Ishikawa (cell line): ENCODE data around the gene COMMD10.

Experiments
- CEBPB ChIP-seq: IDR thresholded peaks from 2 replicates; pipeline ENCODE4 v1.6.1; 2012
- CREB1 ChIP-seq: IDR thresholded peaks from 2 replicates; pipeline ENCODE4 v1.6.1; 2012; ENCODE audit warnings: low read depth
- EGR1 ChIP-seq: IDR thresholded peaks from 2 replicates; pipeline ENCODE4 v1.6.1; 2012
- EP300 ChIP-seq: IDR thresholded peaks from 2 replicates; pipeline ENCODE4 v1.6.1; 2012; ENCODE audit warnings: borderline replicate concordance
- FOXM1 ChIP-seq: IDR thresholded peaks from 2 replicates; pipeline ENCODE4 v1.6.1; 2012; ENCODE audit warnings: low read depth, borderline replicate concordance
- MAX ChIP-seq: IDR thresholded peaks from 2 replicates; pipeline ENCODE4 v1.6.1; 2012
- NFIC ChIP-seq: IDR thresholded peaks from 2 replicates; pipeline ENCODE4 v1.6.1; 2012
- RAD21 ChIP-seq: IDR thresholded peaks from 2 replicates; pipeline ENCODE4 v1.6.1; 2012; ENCODE audit warnings: low read depth
- REST ChIP-seq: IDR thresholded peaks from 2 replicates; pipeline ENCODE4 v1.6.1; 2012; ENCODE audit warnings: low read depth, mild to moderate bottlenecking
- TAF1 ChIP-seq: IDR thresholded peaks from 2 replicates; pipeline ENCODE4 v1.6.1; 2012; ENCODE audit warnings: low read depth, mild to moderate bottlenecking
- TCF12 ChIP-seq: IDR thresholded peaks from 2 replicates; pipeline ENCODE4 v1.6.1; 2012; ENCODE audit warnings: low read depth
- TEAD4 ChIP-seq: IDR thresholded peaks from 2 replicates; pipeline ENCODE4 v1.6.1; 2012
- USF1 ChIP-seq: IDR thresholded peaks from 2 replicates; pipeline ENCODE4 v1.6.1; 2012
- YY1 ChIP-seq: IDR thresholded peaks from 2 replicates; pipeline ENCODE4 v1.6.1; 2012; ENCODE audit warnings: low read depth
- ZBTB7A ChIP-seq: IDR thresholded peaks from 2 replicates; pipeline ENCODE4 v1.6.1; 2012; ENCODE audit warnings: low read depth

Gene COMMD10

GRCh38 chr5:116234681-116235080, 149.9 kb downstream of the COMMD10 start:
- no peak for TF ChIP-seq CEBPB
- no peak for TF ChIP-seq FOXM1
- TF ChIP-seq NFIC, result no peak
- TF ChIP-seq REST, result no peak
- no peak for TF ChIP-seq EP300
- TF ChIP-seq CREB1, result no peak
- TF ChIP-seq EGR1, result no peak
- no peak for TF ChIP-seq YY1
- no peak for TF ChIP-seq USF1
- TF ChIP-seq MAX, result no peak
- no peak for TF ChIP-seq ZBTB7A
- no peak for TF ChIP-seq TCF12
- no peak for TF ChIP-seq RAD21
- no peak for TF ChIP-seq TEAD4
- TF ChIP-seq TAF1, result no peak

GRCh38 chr5:116237917-116238500, 153.2 kb downstream of the COMMD10 start:
- TF ChIP-seq TAF1 (no peak), NFIC (no peak), CREB1 (no peak), TEAD4 (no peak), FOXM1 (no peak), YY1 (no peak), EGR1 (no peak), RAD21 (no peak), USF1 (no peak), ZBTB7A (no peak), EP300 (no peak), CEBPB (no peak), MAX (no peak), REST (no peak), TCF12 (no peak)

GRCh38 chr5:116242343-116242742, 157.5 kb downstream of the COMMD10 start:
- no peak for TF ChIP-seq TEAD4
- TF ChIP-seq MAX, result no peak
- no peak for TF ChIP-seq REST
- TF ChIP-seq NFIC, result no peak
- no peak for TF ChIP-seq TCF12
- TF ChIP-seq TAF1, result no peak
- TF ChIP-seq FOXM1, result no peak
- TF ChIP-seq EGR1, result no peak
- TF ChIP-seq EP300, result no peak
- TF ChIP-seq ZBTB7A, result no peak
- TF ChIP-seq RAD21, result no peak

GRCh38 chr5:116248432-116248831, 163.6 kb downstream of the COMMD10 start:
- no peak for TF ChIP-seq TEAD4
- TF ChIP-seq NFIC, result no peak
- no peak for TF ChIP-seq MAX
- TF ChIP-seq EP300, result no peak
